HG02610 (cell line): ENCODE measurements around the gene ARFIP1.
"Not testable (repeated sequence)": the region's sequence is repeated elsewhere in the genome, so short reads cannot be mapped to it uniquely, and the experiment has no call there.

Source experiments
- ATAC-seq: cut with Tn5 transposase; IDR thresholded peaks from one replicate; pipeline ENCODE4 v1.9.1; 2021; ENCODE audit warnings: mild to moderate bottlenecking, moderate library complexity; ENCODE audit not compliant: unreplicated experiment

ARFIP1 gene

GRCh38 chr4:152887981-152888380 is 108.2 kb downstream of the ARFIP1 start:
- no peak for ATAC-seq

DNA sequence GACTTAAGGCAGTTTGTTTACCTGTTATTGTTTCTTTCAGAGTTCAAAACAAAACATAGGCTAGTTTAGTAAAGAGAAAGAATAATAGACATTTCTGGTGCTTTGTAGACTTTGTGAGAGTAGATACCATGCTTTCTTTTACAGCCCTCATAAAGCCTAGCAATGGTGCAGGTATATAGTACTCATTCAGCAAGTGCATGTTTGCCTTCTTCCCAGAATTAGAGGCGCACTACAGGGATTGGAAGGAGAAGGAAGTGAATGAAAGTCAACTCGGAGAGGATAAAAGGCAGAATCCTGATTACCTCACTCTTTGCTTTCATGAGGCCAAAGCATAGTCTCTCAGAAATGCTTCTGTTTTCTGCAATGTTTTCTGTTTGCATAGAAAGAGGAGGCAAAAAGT is 113.2 kb downstream of the ARFIP1 start:
- ATAC-seq = no peak

DNA sequence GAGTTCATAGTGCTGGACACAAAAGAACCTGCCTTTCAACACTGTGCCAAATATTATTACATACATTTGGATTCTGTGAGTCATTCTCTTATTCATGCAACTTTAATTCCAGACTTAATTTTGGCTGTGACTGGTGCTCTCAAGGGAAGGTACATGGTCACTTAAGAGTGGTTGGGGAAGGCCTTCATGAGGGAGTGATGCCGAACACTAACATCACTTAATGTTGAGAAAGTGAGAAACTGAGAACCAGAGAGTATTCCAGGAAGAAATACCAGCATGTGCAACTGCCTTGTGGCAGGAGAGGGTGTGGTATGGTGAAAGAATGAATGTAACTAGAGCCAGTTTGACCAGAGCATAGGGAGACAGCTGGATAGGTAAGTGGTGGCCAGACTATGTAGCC is 114.9 kb downstream of the ARFIP1 start:
- no peak for ATAC-seq

DNA sequence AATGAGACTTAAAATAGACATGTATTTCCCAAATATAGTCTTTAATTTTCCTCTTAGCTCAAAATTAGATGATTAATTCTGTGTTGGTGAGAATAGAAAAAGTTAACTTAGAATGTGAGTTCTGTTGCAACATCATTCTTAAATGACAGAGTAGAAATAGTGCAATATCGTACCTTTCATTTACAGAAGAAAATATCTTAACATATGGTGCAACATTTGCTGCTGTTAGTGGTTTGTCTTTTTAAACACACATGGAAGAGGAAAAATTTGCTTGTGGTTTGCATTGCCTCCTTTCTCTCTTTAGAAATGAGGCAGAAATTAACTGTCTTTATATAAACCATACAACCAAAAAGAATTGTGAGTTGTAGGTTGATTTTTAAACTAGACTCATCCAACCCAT is 117.1 kb downstream of the ARFIP1 start:
- ATAC-seq = no peak

- ATAC-seq = not testable (repeated sequence)
Measured at GRCh38 chr4:152898133-152898532, 118.4 kb downstream of the ARFIP1 start.

DNA sequence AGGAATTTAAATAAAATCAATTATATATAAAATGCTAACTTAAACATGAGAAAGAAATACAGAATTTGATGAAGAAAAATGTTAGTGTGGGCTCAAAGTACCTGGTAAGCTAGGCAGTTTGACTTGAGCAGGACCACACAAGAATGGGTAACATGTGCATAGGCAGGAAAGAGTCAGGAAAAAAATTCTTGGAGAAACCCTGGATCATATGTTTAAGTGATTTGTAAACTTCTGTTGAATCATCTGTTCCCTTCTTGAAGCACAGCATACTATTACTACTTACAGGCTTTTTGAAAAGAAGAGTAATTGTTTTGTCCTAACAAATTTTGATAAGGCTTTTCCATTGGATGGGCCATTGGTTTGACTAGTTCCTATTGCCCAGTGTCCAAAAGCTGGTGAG is 118.9 kb downstream of the ARFIP1 start:
- no peak for ATAC-seq

GRCh38 chr4:152900395-152900794 is 120.6 kb downstream of the ARFIP1 start:
- no peak for ATAC-seq

DNA sequence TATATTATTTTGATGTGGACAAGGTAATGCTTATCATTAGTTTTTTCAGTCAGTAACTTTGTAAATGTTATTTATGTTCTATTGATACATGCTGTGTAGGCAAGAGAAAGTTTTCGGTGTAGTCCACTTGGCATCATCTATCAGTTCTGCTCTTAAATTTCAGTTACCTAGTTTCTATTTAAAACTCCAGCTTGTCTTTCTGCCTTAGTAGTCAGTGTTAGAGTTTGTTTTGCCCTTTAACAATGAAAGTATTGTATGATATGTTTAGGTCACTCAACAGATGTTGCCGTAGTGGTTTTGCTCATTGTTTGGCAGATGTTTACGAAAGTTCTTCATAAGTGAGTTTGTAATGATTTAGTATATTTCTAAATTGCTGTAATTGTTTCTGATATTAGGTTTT is 121.5 kb downstream of the ARFIP1 start:
- no peak for ATAC-seq

DNA sequence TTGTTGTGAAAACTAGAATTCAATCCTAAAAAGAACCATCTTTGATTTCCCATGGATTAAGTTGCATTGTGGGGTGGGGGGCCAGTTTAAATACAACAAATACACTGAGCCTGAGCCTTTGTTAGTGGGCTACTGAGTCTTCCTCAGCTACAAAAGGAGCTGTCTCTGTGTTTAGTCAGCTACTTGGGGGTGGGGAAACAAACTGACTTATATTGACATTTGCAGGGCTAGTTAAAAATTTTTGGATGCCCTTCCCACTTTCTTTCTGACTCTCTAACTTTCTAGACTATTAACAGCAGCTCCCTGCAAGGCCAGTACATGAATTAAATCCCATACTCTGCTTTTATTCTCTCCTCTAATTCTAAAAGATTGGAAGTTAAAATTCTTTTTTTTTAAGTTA is 123.9 kb downstream of the ARFIP1 start:
- ATAC-seq = no peak

DNA sequence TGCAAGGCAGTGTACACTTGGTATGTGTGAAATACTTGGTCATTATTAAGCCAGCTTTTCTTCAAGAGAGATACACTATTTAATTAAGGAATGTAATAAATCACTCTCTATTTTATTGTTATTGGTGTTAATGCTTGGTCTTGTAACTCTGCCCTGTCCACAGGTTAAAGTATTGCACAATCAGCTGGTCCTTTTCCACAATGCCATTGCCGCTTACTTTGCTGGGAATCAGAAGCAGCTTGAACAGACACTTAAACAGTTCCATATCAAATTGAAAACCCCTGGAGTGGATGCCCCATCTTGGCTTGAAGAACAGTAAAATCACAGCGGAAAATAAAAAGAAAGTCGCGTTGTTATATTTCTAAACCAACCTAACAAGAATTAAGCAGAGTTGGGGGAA is 130.1 kb downstream of the ARFIP1 start:
- no peak for ATAC-seq

GRCh38 chr4:152910521-152910920 is 130.8 kb downstream of the ARFIP1 start:
- ATAC-seq = no peak

GRCh38 chr4:152917543-152918395 is 138.0 kb downstream of the ARFIP1 start:
- ATAC-seq = no peak

GRCh38 chr4:152919826-152920225 is 140.1 kb downstream of the ARFIP1 start:
- ATAC-seq = no peak

- ATAC-seq = no peak
Measured at GRCh38 chr4:152920768-152921167, 141.0 kb downstream of the ARFIP1 start.

- no peak for ATAC-seq
Measured at GRCh38 chr4:152921284-152921683, 141.5 kb downstream of the ARFIP1 start.

GRCh38 chr4:152925851-152926250 is 146.1 kb downstream of the ARFIP1 start:
- ATAC-seq = no peak

GRCh38 chr4:152926959-152927358 is 147.2 kb downstream of the ARFIP1 start:
- ATAC-seq = no peak

DNA sequence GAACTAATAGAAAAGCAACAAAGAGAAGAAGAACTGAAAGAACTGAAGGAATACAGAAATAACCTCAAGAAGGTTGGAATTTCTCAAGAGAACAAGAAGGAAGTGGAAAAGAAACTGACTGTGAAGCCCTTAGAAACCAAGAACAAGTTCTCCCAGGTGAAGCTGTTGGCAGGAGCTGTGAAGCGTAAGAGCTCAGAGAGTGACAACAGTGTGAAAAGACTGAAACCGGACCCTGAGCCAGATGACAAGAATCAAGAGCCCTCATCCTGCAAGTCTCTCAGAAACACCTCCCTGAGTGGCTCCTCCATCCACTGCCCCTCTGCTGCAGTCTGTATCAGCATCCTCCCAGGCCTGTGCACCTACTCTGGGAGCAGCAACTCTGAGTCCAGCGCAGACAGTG is 148.0 kb downstream of the ARFIP1 start:
- ATAC-seq = peak; percentile 63

DNA sequence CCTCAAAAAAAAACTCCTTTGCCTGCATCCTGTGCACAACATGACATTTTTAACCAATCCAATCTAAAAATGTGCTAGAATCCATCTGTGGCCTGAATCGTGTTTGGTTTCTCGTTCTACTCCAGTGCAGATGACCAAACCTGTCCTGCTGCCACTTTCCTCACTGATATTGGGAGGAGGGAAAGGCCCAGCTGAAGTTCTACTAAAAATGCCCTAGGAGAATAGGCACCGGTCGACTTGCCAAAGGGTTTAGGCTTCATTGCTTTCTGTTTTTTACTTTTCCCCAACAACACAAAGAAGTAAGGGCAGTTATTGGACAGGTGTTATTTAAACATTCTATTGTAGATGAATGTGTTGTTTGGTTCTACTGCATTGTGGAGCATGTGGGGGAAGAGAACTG is 148.5 kb downstream of the ARFIP1 start:
- ATAC-seq = no peak

GRCh38 chr4:152929888-152930287 is 150.1 kb downstream of the ARFIP1 start:
- no peak for ATAC-seq

DNA sequence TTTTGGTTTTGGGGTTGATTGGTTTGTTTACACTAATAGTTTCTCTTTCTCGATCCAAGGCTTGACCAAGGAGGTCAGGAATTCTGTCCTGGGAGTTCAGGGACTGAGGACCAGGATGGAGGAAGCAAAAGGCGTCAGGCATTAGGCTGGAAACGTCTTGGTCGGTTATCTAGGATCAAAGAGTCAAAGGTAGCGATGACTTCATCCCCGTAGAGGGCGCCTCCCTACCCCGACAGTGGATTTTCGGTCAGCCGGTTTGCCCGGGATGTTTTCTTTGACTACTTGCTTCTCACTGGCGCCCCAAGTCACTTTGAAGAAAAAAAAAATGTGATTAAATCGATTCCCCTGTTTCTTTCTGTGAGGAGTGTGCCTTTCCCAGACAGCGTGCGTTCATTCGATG is 155.4 kb downstream of the ARFIP1 start:
- no peak for ATAC-seq

- no peak for ATAC-seq
Measured at GRCh38 chr4:152935631-152936445, 156.1 kb downstream of the ARFIP1 start, which contains the start of gene FHDC1. Gene FHDC1, plus strand, starts transcription at chr4:152936323. Its CDS starts 6,735 bp downstream, at chr4:152943058.
